CD14-positive monocyte (primary cell): Measurements from ENCODE around the gene ALDH3A2. TPM values are rescaled to one million over a fixed set of nuclear protein-coding genes. Genes with fewer than 3 reads are reported as not detected.

Source experiments
- DNase-seq, 3 donors: peaks; one replicate each; pipeline ENCODE4 v3.0.0-alpha.2; 2011 to 2022
- H2AFZ ChIP-seq: 2 replicates; pipeline ENCODE4 v1.6.0; 2012; ENCODE audit warnings: mild to moderate bottlenecking, low read depth, low read length, inconsistent platforms; ENCODE audit not compliant: insufficient read depth, poor library complexity, severe bottlenecking
- H3K27ac ChIP-seq, 2 donors: 1 replicate in 1 of 2; 2 replicates in 1 of 2; pipeline ENCODE4 v1.5.1; 2012 to 2013; ENCODE audit warnings: low read length in 2 of 2, control low read depth in 1 of 2, inconsistent platforms in 1 of 2, low read depth in 1 of 2, mild to moderate bottlenecking in 1 of 2
- H3K27me3 ChIP-seq, 2 donors: one replicate each; pipeline versions ENCODE4 v1.6.0 to v1.6.1; 2011 to 2013; ENCODE audit warnings: low read length in 2 of 2; ENCODE audit not compliant: control insufficient read depth in 2 of 2, insufficient read depth in 2 of 2
- H3K36me3 ChIP-seq, 2 donors: replicated peaks in 1 of 2; 1 replicate in 1 of 2; 2 replicates in 1 of 2; pipeline versions ENCODE4 v1.5.1 to v1.6.1; 2012 to 2013; ENCODE audit warnings: low read length in 2 of 2, control low read depth in 1 of 2, inconsistent platforms in 1 of 2, mild to moderate bottlenecking in 1 of 2; ENCODE audit not compliant: insufficient read depth in 2 of 2, control insufficient read depth in 1 of 2
- H3K4me1 ChIP-seq, 2 donors: 1 replicate in 1 of 2; 2 replicates in 1 of 2; pipeline versions ENCODE4 v1.5.1 to v1.6.1; 2012 to 2013; ENCODE audit warnings: low read length in 2 of 2, control low read depth in 1 of 2, inconsistent platforms in 1 of 2, mild to moderate bottlenecking in 1 of 2, moderate library complexity in 1 of 2; ENCODE audit not compliant: insufficient read depth in 2 of 2, control insufficient read depth in 1 of 2
- H3K4me2 ChIP-seq: replicated peaks from 2 replicates; pipeline ENCODE3; 2012; ENCODE audit warnings: low read length, moderate library complexity, mild to moderate bottlenecking; ENCODE audit not compliant: poor library complexity, severe bottlenecking; ENCODE audit errors: extremely low read depth
- H3K4me3 ChIP-seq, 3 experiments: fragments of 200-600 bp in 1 of 3; sonication (generic) in 1 of 3; replicated peaks in 1 of 3; 1 replicate in 2 of 3; 2 replicates in 1 of 3; pipeline ENCODE4 v1.5.1; 2011 to 2013; ENCODE audit warnings: low read length in 3 of 3, mild to moderate bottlenecking in 3 of 3, control low read depth in 2 of 3, low read depth in 2 of 3, inconsistent platforms in 1 of 3, moderate library complexity in 1 of 3
- H3K79me2 ChIP-seq: 2 replicates; pipeline ENCODE4 v1.6.0; 2012; ENCODE audit warnings: mild to moderate bottlenecking, control low read depth, inconsistent platforms, low read length, moderate library complexity; ENCODE audit not compliant: insufficient read depth
- H3K9ac ChIP-seq: 2 replicates; pipeline ENCODE4 v1.6.0; 2017; ENCODE audit warnings: low read length, mild to moderate bottlenecking; ENCODE audit not compliant: insufficient read depth, poor library complexity, severe bottlenecking
- H3K9me3 ChIP-seq, 2 donors: replicated peaks in 1 of 2; 1 replicate in 1 of 2; 2 replicates in 1 of 2; pipeline versions ENCODE4 v1.5.1 to v1.6.1; 2012 to 2013; ENCODE audit warnings: low read length in 2 of 2, control low read depth in 1 of 2; ENCODE audit not compliant: control insufficient read depth in 1 of 2, insufficient read depth in 1 of 2
- H4K20me1 ChIP-seq: 2 replicates; pipeline ENCODE4 v1.6.0; 2012; ENCODE audit warnings: mild to moderate bottlenecking, low read length, control low read depth, moderate library complexity; ENCODE audit not compliant: insufficient read depth
- H3K27ac Mint-ChIP-seq, 7 donors: one replicate each; pipeline ENCODE4 v1.8.0; 2020; ENCODE audit warnings: mild to moderate bottlenecking in 7 of 7, mixed read lengths in 7 of 7, moderate library complexity in 6 of 7, inconsistent platforms in 2 of 7
- H3K27me3 Mint-ChIP-seq, 3 donors: one replicate each; pipeline ENCODE4 v1.8.0; 2021 to 2022; ENCODE audit warnings: low read depth in 3 of 3, mild to moderate bottlenecking in 3 of 3, mixed read lengths in 3 of 3, moderate library complexity in 3 of 3, inconsistent platforms in 1 of 3
- H3K36me3 Mint-ChIP-seq, 2 donors: one replicate each; pipeline ENCODE4 v1.8.0; 2020; ENCODE audit warnings: mixed read lengths in 2 of 2, inconsistent platforms in 1 of 2, mild to moderate bottlenecking in 1 of 2
- H3K4me1 Mint-ChIP-seq: one replicate; pipeline ENCODE4 v1.8.0; 2020; ENCODE audit warnings: mild to moderate bottlenecking, mixed read lengths
- H3K4me3 Mint-ChIP-seq, 2 donors: one replicate each; pipeline ENCODE4 v1.8.0; 2020; ENCODE audit warnings: mild to moderate bottlenecking in 2 of 2, mixed read lengths in 2 of 2, moderate library complexity in 1 of 2
- H3K9me3 Mint-ChIP-seq, 7 donors: one replicate each; pipeline ENCODE4 v1.8.0; 2020 to 2022; ENCODE audit warnings: mixed read lengths in 7 of 7, mild to moderate bottlenecking in 6 of 7, moderate library complexity in 6 of 7, inconsistent platforms in 2 of 7
- CTCF ChIP-seq: fragments of 200-600 bp; IDR thresholded peaks from one replicate; pipeline ENCODE4 v1.8.0; 2022; ENCODE audit warnings: antibody characterized with exemption, mild to moderate bottlenecking
- WGBS: methylation state at CpG from one replicate; pipeline ENCODE4 v1.1.5; 2013; ENCODE audit warnings: missing lambda C conversion rate; ENCODE audit not compliant: insufficient coverage; 5-methylcytosine and 5-hydroxymethylcytosine counted together
- intact Hi-C, 2 donors: fragments of 100-400 bp; cut with micrococcal nuclease; formaldehyde crosslinking; loops; one replicate each; pipeline versions ENCODE4 v1.15.0 to v1.15.1; 2023
- polyA plus RNA-seq, 3 donors: library from polyadenylated mRNA; depleted of rRNA in 1 of 3; unstranded in 2 of 3; stranded (reverse) in 1 of 3; fragments of 300-500 nt in 2 of 3; fragments of >200 nt in 1 of 3; fragmentation: Illumina TruSeq in 2 of 3; gene quantifications; 1 replicate in 2 of 3; 2 replicates in 1 of 3; pipeline ENCODE4 v1.2.3, GENCODE V29; 2012 to 2021

ALDH3A2 gene
- polyA plus RNA-seq, 3 donors: 22.5 to 58.0 (median 50.3) TPM

DNA sequence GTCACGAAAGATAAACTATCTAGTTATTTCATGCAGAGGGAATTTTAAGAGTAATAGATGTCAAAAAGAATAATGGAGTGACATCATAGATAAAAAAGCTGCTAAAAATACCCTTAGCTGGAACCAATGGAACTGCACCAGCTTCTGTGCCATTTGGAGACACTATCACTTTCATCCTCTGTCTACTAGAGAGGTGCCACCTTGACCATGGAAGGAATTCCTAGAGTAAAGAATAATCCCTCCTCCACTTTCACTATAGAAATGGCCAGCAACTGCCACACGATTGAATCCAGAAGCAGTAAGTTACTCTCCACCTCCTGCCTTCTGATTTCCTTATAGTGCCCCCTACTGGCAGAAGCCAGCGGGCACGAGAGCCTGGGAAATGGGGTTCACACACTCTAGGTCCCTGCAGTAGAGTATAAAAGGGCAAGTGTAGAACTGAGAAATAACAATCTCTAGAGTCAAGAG lies 2.8 kb upstream of the ALDH3A2 start:
- peak; percentile 49 to 60 (median 58) for DNase-seq
- peak; percentile 89 for TF ChIP-seq CTCF
- H3K27me3 Mint-ChIP-seq: peaks cover 0 to 2% (median 1%) of the 10 kb centered on the region in 3 donors
- peaks cover 22% of the 10 kb centered on the region for H3K79me2 ChIP-seq
- peaks cover 3% of the 10 kb centered on the region for H4K20me1 ChIP-seq
- H3K27me3 ChIP-seq: no peaks in the 10 kb centered on the region
- peak overlapping the region; percentile 21 for H2AFZ ChIP-seq
- no peak overlapping the region for H3K27ac Mint-ChIP-seq
- H3K4me2 ChIP-seq: no peak overlapping the region
- no peak overlapping the region for H3K27ac ChIP-seq
- no CpG with 5 or more reads among the region's 4 CpGs for WGBS
- H3K9me3 ChIP-seq: no peaks in the 10 kb centered on the region
- no peak overlapping the region for H3K4me3 Mint-ChIP-seq
- H3K4me1 Mint-ChIP-seq: peaks cover 43% of the 10 kb centered on the region
- no peaks in the 10 kb centered on the region for H3K9me3 Mint-ChIP-seq
- peaks cover 28 to 42% of the 10 kb centered on the region in 2 donors for H3K4me1 ChIP-seq
- H3K4me3 ChIP-seq: no peak overlapping the region
- intact Hi-C loops: loop anchor here (5.0 to 10.0 kb wide), 3 partner anchors 79 to 281 kb away; partner anchors contain the start of gene B9D1 (in 2 of the 2)
- H3K9ac ChIP-seq: no peak overlapping the region
- no peaks in the 10 kb centered on the region for H3K36me3 ChIP-seq
- H3K36me3 Mint-ChIP-seq: peaks cover 0 to 2% of the 10 kb centered on the region in 2 donors

DNA sequence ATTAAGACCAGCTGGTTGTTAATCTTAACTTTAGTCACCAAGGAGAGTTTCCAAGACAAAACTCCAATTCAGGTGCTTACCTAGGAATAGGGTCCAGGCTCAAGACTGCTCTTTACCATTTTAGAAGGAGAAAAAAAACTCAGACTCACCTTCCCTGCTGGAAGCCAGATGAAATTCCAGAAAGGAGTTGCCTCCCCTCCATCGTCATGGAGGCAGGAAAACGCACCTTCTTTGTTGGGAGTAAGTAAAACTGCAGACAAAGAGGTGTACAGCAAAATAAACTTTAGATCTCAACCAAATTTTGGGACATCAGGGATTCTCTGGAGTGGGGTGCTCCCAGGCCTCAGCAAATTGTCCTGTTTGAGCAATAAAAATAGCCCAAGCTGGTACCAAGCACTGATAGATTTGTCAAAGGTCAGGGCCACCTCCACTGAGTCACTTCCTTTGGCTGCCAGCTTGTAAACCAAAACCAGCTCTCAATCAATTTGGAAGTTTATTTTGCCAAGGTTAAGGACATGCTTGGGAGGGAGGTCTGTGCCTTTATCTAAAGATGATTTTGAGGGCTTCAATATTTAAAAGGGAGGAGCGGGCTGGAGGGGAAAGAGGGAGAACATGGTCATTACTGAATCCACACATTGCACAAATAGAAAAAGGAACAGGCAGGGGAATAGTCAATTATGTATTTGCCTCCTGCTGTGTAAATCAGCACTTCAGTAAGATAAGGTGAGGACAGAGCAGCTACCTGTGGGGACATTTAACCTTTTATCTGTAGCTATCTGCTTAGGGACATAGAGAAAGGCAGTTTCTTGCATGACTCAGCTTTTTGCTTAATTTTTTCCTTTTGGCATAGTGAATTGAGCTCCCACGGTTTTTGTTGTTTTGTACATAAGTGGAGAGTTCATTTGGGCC lies 1.5 kb upstream of the ALDH3A2 start:
- no CpG with 5 or more reads among the region's 4 CpGs for WGBS
- H3K36me3 Mint-ChIP-seq: peaks cover 4 to 6% of the 10 kb centered on the region in 2 donors
- H3K27ac Mint-ChIP-seq: peak overlapping the region; percentile 98 to 100 (median 99)
- peaks cover 5 to 13% of the 10 kb centered on the region in 2 donors for H3K36me3 ChIP-seq
- H3K4me2 ChIP-seq: peak overlapping the region; percentile 85
- no peaks in the 10 kb centered on the region for H3K27me3 ChIP-seq
- H3K27ac ChIP-seq: peak overlapping the region; percentile 98 to 99
- peaks cover 16% of the 10 kb centered on the region for H4K20me1 ChIP-seq
- intact Hi-C loops: loop anchor here (5.0 to 10.0 kb wide), 3 partner anchors 78 to 282 kb away; partner anchors contain the start of gene B9D1 (in 2 of the 2)
- DNase-seq: peak; percentile 8 to 35 (median 14)
- peaks cover 28 to 52% of the 10 kb centered on the region in 2 donors for H3K4me1 ChIP-seq
- peak overlapping the region in 1 of 3 experiments; percentile 82 for H3K4me3 ChIP-seq
- H3K4me3 Mint-ChIP-seq: peak overlapping the region; percentile 98 to 99
- peak overlapping the region; percentile 93 for H3K9ac ChIP-seq
- no peak for TF ChIP-seq CTCF
- no peaks in the 10 kb centered on the region for H3K9me3 Mint-ChIP-seq
- peaks cover 35% of the 10 kb centered on the region for H3K79me2 ChIP-seq
- H3K4me1 Mint-ChIP-seq: peaks cover 52% of the 10 kb centered on the region
- H3K9me3 ChIP-seq: no peaks in the 10 kb centered on the region
- H3K27me3 Mint-ChIP-seq: peaks cover 0 to 1% (median 1%) of the 10 kb centered on the region in 3 donors
- H2AFZ ChIP-seq: peak overlapping the region; percentile 93
